ENCODE data around the gene THSD7B. TPM values are rescaled to one million over a fixed set of nuclear protein-coding genes. Genes with fewer than 3 reads are reported as not detected.
"Not testable (repeated sequence)": the region's sequence is repeated elsewhere in the genome, so short reads cannot be mapped to it uniquely, and the experiment has no call there.

Gene THSD7B
- not detected in 2 replicates for total RNA-seq

- peaks cover 60% of the 10 kb centered on the region for H3K27me3 Mint-ChIP-seq (ENCODE audit: low read depth)
- DNase-seq (ENCODE audit: low spot score) = no peak
Measured at GRCh38 chr2:136765256-136766072, at the start of gene THSD7B. Gene THSD7B (plus strand): TSS chr2:136765545. CDS start chr2:136882179, 116,634 bp downstream.

GRCh38 chr2:136718273-136718672 lies 47.1 kb upstream of the THSD7B start:
- no peaks in the 10 kb centered on the region for H3K9me3 Mint-ChIP-seq
- no peak for DNase-seq (ENCODE audit: low spot score)
- H3K27ac Mint-ChIP-seq = no peak overlapping the region
- H3K4me3 Mint-ChIP-seq (ENCODE audit: low read depth) = no peak overlapping the region
- no peaks in the 10 kb centered on the region for H3K4me1 Mint-ChIP-seq (ENCODE audit: low read depth)
- no peaks in the 10 kb centered on the region for H3K27me3 Mint-ChIP-seq (ENCODE audit: low read depth)
- no peaks in the 10 kb centered on the region for H3K36me3 Mint-ChIP-seq (ENCODE audit: low read depth)
- intact Hi-C loops (cut with micrococcal nuclease) = no loop called here

More at GRCh38 chr2:136765256-136766072, at the start of gene THSD7B:
- Mint-ChIP-seq H3K4me1 (ENCODE audit: low read depth) (peaks cover 5% of the 10 kb centered on the region), H3K27ac (no peak within 1 kb of the TSS), H3K4me3 (ENCODE audit: low read depth) (peak within 1 kb of the TSS; percentile 26), H3K9me3 (no peaks in the 10 kb centered on the region), H3K36me3 (ENCODE audit: low read depth) (no peaks in the 10 kb centered on the region)
- intact Hi-C loops (cut with micrococcal nuclease) = no loop called here

GRCh38 chr2:136727973-136728699 lies 37.2 kb upstream of the THSD7B start:
- intact Hi-C loops (cut with micrococcal nuclease) = no loop called here
- Mint-ChIP-seq H3K4me1 (ENCODE audit: low read depth) (no peaks in the 10 kb centered on the region), H3K4me3 (ENCODE audit: low read depth) (no peak overlapping the region), H3K27me3 (ENCODE audit: low read depth) (no peaks in the 10 kb centered on the region), H3K27ac (no peak overlapping the region), H3K9me3 (no peaks in the 10 kb centered on the region), H3K36me3 (ENCODE audit: low read depth) (no peaks in the 10 kb centered on the region)
- DNase-seq (ENCODE audit: low spot score) = no peak

GRCh38 chr2:136736236-136736635 lies 29.1 kb upstream of the THSD7B start:
- Mint-ChIP-seq H3K36me3 (ENCODE audit: low read depth) (no peaks in the 10 kb centered on the region), H3K9me3 (no peaks in the 10 kb centered on the region), H3K27me3 (ENCODE audit: low read depth) (peaks cover 2% of the 10 kb centered on the region), H3K4me3 (ENCODE audit: low read depth) (no peak overlapping the region), H3K27ac (no peak overlapping the region), H3K4me1 (ENCODE audit: low read depth) (no peaks in the 10 kb centered on the region)
- no peak for DNase-seq (ENCODE audit: low spot score)
- intact Hi-C loops (cut with micrococcal nuclease) = loop anchor here (2.0 kb wide), 1 partner anchor 313 kb away; no protein-coding TSS in a partner anchor

GRCh38 chr2:136738044-136738443 lies 27.3 kb upstream of the THSD7B start:
- Mint-ChIP-seq H3K4me1 (ENCODE audit: low read depth) (no peaks in the 10 kb centered on the region), H3K9me3 (no peaks in the 10 kb centered on the region), H3K36me3 (ENCODE audit: low read depth) (no peaks in the 10 kb centered on the region), H3K27ac (no peak overlapping the region), H3K27me3 (ENCODE audit: low read depth) (peaks cover 2% of the 10 kb centered on the region), H3K4me3 (ENCODE audit: low read depth) (no peak overlapping the region)
- DNase-seq (ENCODE audit: low spot score) = no peak
- intact Hi-C loops (cut with micrococcal nuclease) = no loop called here

GRCh38 chr2:136741471-136741870 lies 23.9 kb upstream of the THSD7B start:
- Mint-ChIP-seq H3K4me3 (ENCODE audit: low read depth) (no peak overlapping the region), H3K9me3 (no peaks in the 10 kb centered on the region), H3K36me3 (ENCODE audit: low read depth) (no peaks in the 10 kb centered on the region), H3K27me3 (ENCODE audit: low read depth) (no peaks in the 10 kb centered on the region), H3K27ac (no peak overlapping the region), H3K4me1 (ENCODE audit: low read depth) (no peaks in the 10 kb centered on the region)
- intact Hi-C loops (cut with micrococcal nuclease) = no loop called here
- no peak for DNase-seq (ENCODE audit: low spot score)

GRCh38 chr2:136750065-136750464 lies 15.3 kb upstream of the THSD7B start:
- Mint-ChIP-seq H3K36me3 (ENCODE audit: low read depth) (no peaks in the 10 kb centered on the region), H3K4me1 (ENCODE audit: low read depth) (peaks cover 5% of the 10 kb centered on the region), H3K27ac (no peak overlapping the region), H3K27me3 (ENCODE audit: low read depth) (no peaks in the 10 kb centered on the region), H3K9me3 (no peaks in the 10 kb centered on the region), H3K4me3 (ENCODE audit: low read depth) (no peak overlapping the region)
- intact Hi-C loops (cut with micrococcal nuclease) = no loop called here
- DNase-seq (ENCODE audit: low spot score) = no peak

GRCh38 chr2:136751406-136751805 lies 13.9 kb upstream of the THSD7B start:
- no peaks in the 10 kb centered on the region for H3K9me3 Mint-ChIP-seq
- peaks cover 5% of the 10 kb centered on the region for H3K4me1 Mint-ChIP-seq (ENCODE audit: low read depth)
- no peaks in the 10 kb centered on the region for H3K36me3 Mint-ChIP-seq (ENCODE audit: low read depth)
- intact Hi-C loops (cut with micrococcal nuclease) = no loop called here
- no peak for DNase-seq (ENCODE audit: low spot score)
- no peaks in the 10 kb centered on the region for H3K27me3 Mint-ChIP-seq (ENCODE audit: low read depth)
- H3K4me3 Mint-ChIP-seq (ENCODE audit: low read depth) = no peak overlapping the region
- no peak overlapping the region for H3K27ac Mint-ChIP-seq

GRCh38 chr2:136758504-136758903 lies 6.8 kb upstream of the THSD7B start:
- H3K36me3 Mint-ChIP-seq (ENCODE audit: low read depth); H3K9me3 Mint-ChIP-seq; H3K4me1 Mint-ChIP-seq (ENCODE audit: low read depth); H3K27ac Mint-ChIP-seq; DNase-seq (ENCODE audit: low spot score); intact Hi-C loops (cut with micrococcal nuclease); H3K4me3 Mint-ChIP-seq (ENCODE audit: low read depth): not testable (repeated sequence)
- H3K27me3 Mint-ChIP-seq (ENCODE audit: low read depth) = peaks cover 13% of the 10 kb centered on the region

GRCh38 chr2:136764452-136765255 lies 691 bp upstream of the THSD7B start:
- peaks cover 60% of the 10 kb centered on the region for H3K27me3 Mint-ChIP-seq (ENCODE audit: low read depth)
- no peaks in the 10 kb centered on the region for H3K36me3 Mint-ChIP-seq (ENCODE audit: low read depth)
- DNase-seq (ENCODE audit: low spot score) = no peak
- no peaks in the 10 kb centered on the region for H3K9me3 Mint-ChIP-seq
- H3K27ac Mint-ChIP-seq = no peak overlapping the region
- no peak overlapping the region for H3K4me3 Mint-ChIP-seq (ENCODE audit: low read depth)
- peaks cover 5% of the 10 kb centered on the region for H3K4me1 Mint-ChIP-seq (ENCODE audit: low read depth)
- intact Hi-C loops (cut with micrococcal nuclease) = no loop called here

- Mint-ChIP-seq H3K27ac (no peak overlapping the region), H3K4me1 (ENCODE audit: low read depth) (peaks cover 5% of the 10 kb centered on the region), H3K9me3 (no peaks in the 10 kb centered on the region), H3K4me3 (ENCODE audit: low read depth) (no peak overlapping the region), H3K36me3 (ENCODE audit: low read depth) (no peaks in the 10 kb centered on the region), H3K27me3 (ENCODE audit: low read depth) (peaks cover 60% of the 10 kb centered on the region)
- no peak for DNase-seq (ENCODE audit: low spot score)
- intact Hi-C loops (cut with micrococcal nuclease) = no loop called here
Measured at GRCh38 chr2:136766073-136766404, 694 bp downstream of the THSD7B start.

GRCh38 chr2:136767030-136767429 lies 1.7 kb downstream of the THSD7B start:
- Mint-ChIP-seq H3K27ac (no peak overlapping the region), H3K36me3 (ENCODE audit: low read depth) (no peaks in the 10 kb centered on the region), H3K4me1 (ENCODE audit: low read depth) (peaks cover 5% of the 10 kb centered on the region), H3K27me3 (ENCODE audit: low read depth) (peaks cover 60% of the 10 kb centered on the region), H3K9me3 (no peaks in the 10 kb centered on the region), H3K4me3 (ENCODE audit: low read depth) (no peak overlapping the region)
- DNase-seq (ENCODE audit: low spot score) = no peak
- intact Hi-C loops (cut with micrococcal nuclease) = no loop called here
